GM21423 (cell line): ENCODE measurements around the gene PCDHGA6.
A peak's percentile ranks its signal among the peaks of the same experiment; 100 is the strongest.
"Not testable (repeated sequence)": the region's sequence is repeated elsewhere in the genome, so short reads cannot be mapped to it uniquely, and the experiment has no call there.

Experiments
- ATAC-seq: cut with Tn5 transposase; IDR thresholded peaks from one replicate; pipeline ENCODE4 v1.9.1; 2021; ENCODE audit warnings: mild to moderate bottlenecking, moderate library complexity; ENCODE audit not compliant: unreplicated experiment

Gene PCDHGA6

GRCh38 chr5:141373673-141374317, at the start of gene PCDHGA6:
Gene PCDHGA6, plus strand, starts transcription at chr5:141373891. Its CDS starts 193 bp downstream, at chr5:141374084.
- ATAC-seq: no peak

GRCh38 chr5:141326088-141326854, 47.4 kb upstream of the PCDHGA6 start:
- ATAC-seq: peak; percentile 80

- no peak for ATAC-seq
Observed at GRCh38 chr5:141328231-141328630, 45.5 kb upstream of the PCDHGA6 start.

GRCh38 chr5:141330299-141331080, 43.2 kb upstream of the PCDHGA6 start, which contains the start of gene PCDHGA1:
Gene PCDHGA1, plus strand, starts transcription at chr5:141330514.
- ATAC-seq: no peak

- ATAC-seq: not testable (repeated sequence)
Observed at GRCh38 chr5:141332571-141332970, 41.1 kb upstream of the PCDHGA6 start.

- ATAC-seq: no peak
Observed at GRCh38 chr5:141338538-141339306, 35.0 kb upstream of the PCDHGA6 start, which contains the start of gene PCDHGA2. Gene PCDHGA2, plus strand, starts transcription at chr5:141338760.

GRCh38 chr5:141340781-141341354, 32.8 kb upstream of the PCDHGA6 start:
- ATAC-seq: not testable (repeated sequence)

- no peak for ATAC-seq
Observed at GRCh38 chr5:141342773-141343172, 30.9 kb upstream of the PCDHGA6 start.

GRCh38 chr5:141343242-141343952, 30.3 kb upstream of the PCDHGA6 start, which contains the start of gene PCDHGA3:
Gene PCDHGA3, plus strand, starts transcription at chr5:141343829. Its CDS starts 205 bp downstream, at chr5:141344034.
- no peak for ATAC-seq

- no peak for ATAC-seq
Observed at GRCh38 chr5:141343953-141344463, 29.7 kb upstream of the PCDHGA6 start.

GRCh38 chr5:141345327-141345726, 28.4 kb upstream of the PCDHGA6 start:
- ATAC-seq: no peak

GRCh38 chr5:141346017-141346416, 27.7 kb upstream of the PCDHGA6 start:
- not testable (repeated sequence) for ATAC-seq

GRCh38 chr5:141349917-141350619, 23.6 kb upstream of the PCDHGA6 start, which contains the start of gene PCDHGB1:
Gene PCDHGB1, plus strand, starts transcription at chr5:141350099. Its CDS starts 162 bp downstream, at chr5:141350261.
- ATAC-seq: peak; percentile 53

- no peak for ATAC-seq
Observed at GRCh38 chr5:141351591-141351990, 22.1 kb upstream of the PCDHGA6 start.

GRCh38 chr5:141354900-141355469, 18.7 kb upstream of the PCDHGA6 start, which contains the start of gene PCDHGA4:
Gene PCDHGA4, plus strand, starts transcription at chr5:141355021. Its CDS starts 87 bp downstream, at chr5:141355108.
- ATAC-seq: no peak

GRCh38 chr5:141355641-141356040, 18.1 kb upstream of the PCDHGA6 start:
- ATAC-seq: no peak

- ATAC-seq: no peak
Observed at GRCh38 chr5:141356133-141356532, 17.6 kb upstream of the PCDHGA6 start.

- no peak for ATAC-seq
Observed at GRCh38 chr5:141356950-141357349, 16.7 kb upstream of the PCDHGA6 start.
